Mesenchymal stem cell (in vitro differentiated cells and primary cell): ENCODE measurements around the gene SPON2.
A peak's percentile ranks its signal among the peaks of the same experiment; 100 is the strongest.

ENCODE experiments used
- DNase-seq: peaks from one replicate; pipeline ENCODE4 v3.0.0-alpha.2; 2013
- H2AFZ ChIP-seq: one replicate; pipeline ENCODE4 v1.6.1; 2013; ENCODE audit warnings: low read depth, mild to moderate bottlenecking, control low read depth, inconsistent platforms, low read length, moderate library complexity
- H2AK5ac ChIP-seq: 2 replicates; pipeline ENCODE4 v1.6.1; 2013; ENCODE audit warnings: low read length, moderate library complexity, mild to moderate bottlenecking, inconsistent platforms; ENCODE audit not compliant: severe bottlenecking
- H2BK120ac ChIP-seq: one replicate; pipeline ENCODE4 v1.6.1; 2013; ENCODE audit warnings: low read depth, mild to moderate bottlenecking, inconsistent platforms, low read length, moderate library complexity
- H2BK12ac ChIP-seq, 2 experiments: one replicate each; pipeline ENCODE4 v1.6.1; 2013; ENCODE audit warnings: inconsistent platforms in 2 of 2, low read length in 2 of 2, mild to moderate bottlenecking in 2 of 2, moderate library complexity in 2 of 2, control low read depth in 1 of 2
- H2BK15ac ChIP-seq: one replicate; pipeline ENCODE4 v1.6.1; 2013; ENCODE audit warnings: mild to moderate bottlenecking, low read depth, inconsistent platforms; ENCODE audit not compliant: poor library complexity, severe bottlenecking
- H2BK5ac ChIP-seq: 2 replicates; pipeline ENCODE4 v1.6.1; 2013; ENCODE audit warnings: low read depth, mild to moderate bottlenecking, low read length, control low read depth, inconsistent platforms; ENCODE audit not compliant: poor library complexity, severe bottlenecking
- H3K14ac ChIP-seq, 2 experiments: one replicate each; pipeline ENCODE4 v1.6.1; 2013; ENCODE audit warnings: inconsistent platforms in 2 of 2, low read length in 2 of 2, control low read depth in 1 of 2, mild to moderate bottlenecking in 1 of 2, moderate library complexity in 1 of 2
- H3K18ac ChIP-seq, 2 experiments: one replicate each; pipeline ENCODE4 v1.6.1; 2013; ENCODE audit warnings: inconsistent platforms in 2 of 2, low read length in 2 of 2, control low read depth in 1 of 2, low read depth in 1 of 2, mild to moderate bottlenecking in 1 of 2
- H3K23ac ChIP-seq, 2 experiments: one replicate each; pipeline ENCODE4 v1.6.1; 2013; ENCODE audit warnings: inconsistent platforms in 2 of 2, low read length in 2 of 2, mild to moderate bottlenecking in 2 of 2, moderate library complexity in 2 of 2, control low read depth in 1 of 2
- H3K27ac ChIP-seq: 2 replicates; pipeline ENCODE4 v1.5.1; 2013; ENCODE audit warnings: mild to moderate bottlenecking, moderate library complexity, low read length, control low read depth, inconsistent platforms; ENCODE audit not compliant: poor library complexity, severe bottlenecking
- H3K27me3 ChIP-seq, 2 experiments: 2 replicates each; pipeline versions ENCODE4 v1.6.1 to v1.7.0; 2013; ENCODE audit warnings: low read length in 2 of 2, mild to moderate bottlenecking in 2 of 2, moderate library complexity in 2 of 2, control low read depth in 1 of 2, inconsistent platforms in 1 of 2; ENCODE audit not compliant: control insufficient read depth in 1 of 2, insufficient read depth in 1 of 2
- H3K36me3 ChIP-seq, 2 experiments: 2 replicates each; pipeline versions ENCODE4 v1.6.1 to v1.7.0; 2013; ENCODE audit warnings: low read length in 2 of 2, control low read depth in 1 of 2, inconsistent platforms in 1 of 2, low read depth in 1 of 2, mild to moderate bottlenecking in 1 of 2; ENCODE audit not compliant: insufficient read depth in 2 of 2, control insufficient read depth in 1 of 2
- H3K4ac ChIP-seq, 2 experiments: one replicate each; pipeline ENCODE4 v1.6.1; 2013; ENCODE audit warnings: inconsistent platforms in 2 of 2, low read length in 2 of 2, mild to moderate bottlenecking in 2 of 2, moderate library complexity in 2 of 2, control low read depth in 1 of 2, low read depth in 1 of 2
- H3K4me1 ChIP-seq: 2 replicates; pipeline ENCODE4 v1.6.1; 2013; ENCODE audit warnings: low read depth, low read length, control low read depth; ENCODE audit not compliant: control insufficient read depth, insufficient read depth
- H3K4me2 ChIP-seq: 2 replicates; pipeline ENCODE4 v1.6.1; 2013; ENCODE audit warnings: low read length, mild to moderate bottlenecking, inconsistent platforms; ENCODE audit not compliant: poor library complexity, severe bottlenecking
- H3K4me3 ChIP-seq, 2 experiments: 2 replicates each; pipeline versions ENCODE4 v1.5.1 to v1.7.0; 2013; ENCODE audit warnings: low read length in 2 of 2, mild to moderate bottlenecking in 2 of 2, control low read depth in 1 of 2, low read depth in 1 of 2; ENCODE audit not compliant: insufficient read depth in 1 of 2
- H3K79me1 ChIP-seq: replicated peaks from 2 replicates; pipeline ENCODE4 v1.6.1; 2013; ENCODE audit warnings: mild to moderate bottlenecking, control low read depth, low read length, inconsistent platforms; ENCODE audit not compliant: poor library complexity, severe bottlenecking
- H3K9ac ChIP-seq: 2 replicates; pipeline ENCODE4 v1.7.0; 2013; ENCODE audit warnings: mild to moderate bottlenecking, low read length, moderate library complexity
- H3K9me3 ChIP-seq: 2 replicates; pipeline ENCODE4 v1.7.0; 2013; ENCODE audit warnings: mild to moderate bottlenecking, low read length; ENCODE audit not compliant: control insufficient read depth
- H4K8ac ChIP-seq: one replicate; pipeline ENCODE4 v1.6.1; 2013; ENCODE audit warnings: inconsistent platforms, mild to moderate bottlenecking, low read length, moderate library complexity
- H4K91ac ChIP-seq: one replicate; pipeline ENCODE4 v1.6.1; 2013; ENCODE audit warnings: mild to moderate bottlenecking, low read length, inconsistent platforms
- WGBS: methylation state at CpG from one replicate; pipeline ENCODE4 v1.1.7; 2013; ENCODE audit warnings: mixed read lengths; 5-methylcytosine and 5-hydroxymethylcytosine counted together

Gene SPON2

DNA sequence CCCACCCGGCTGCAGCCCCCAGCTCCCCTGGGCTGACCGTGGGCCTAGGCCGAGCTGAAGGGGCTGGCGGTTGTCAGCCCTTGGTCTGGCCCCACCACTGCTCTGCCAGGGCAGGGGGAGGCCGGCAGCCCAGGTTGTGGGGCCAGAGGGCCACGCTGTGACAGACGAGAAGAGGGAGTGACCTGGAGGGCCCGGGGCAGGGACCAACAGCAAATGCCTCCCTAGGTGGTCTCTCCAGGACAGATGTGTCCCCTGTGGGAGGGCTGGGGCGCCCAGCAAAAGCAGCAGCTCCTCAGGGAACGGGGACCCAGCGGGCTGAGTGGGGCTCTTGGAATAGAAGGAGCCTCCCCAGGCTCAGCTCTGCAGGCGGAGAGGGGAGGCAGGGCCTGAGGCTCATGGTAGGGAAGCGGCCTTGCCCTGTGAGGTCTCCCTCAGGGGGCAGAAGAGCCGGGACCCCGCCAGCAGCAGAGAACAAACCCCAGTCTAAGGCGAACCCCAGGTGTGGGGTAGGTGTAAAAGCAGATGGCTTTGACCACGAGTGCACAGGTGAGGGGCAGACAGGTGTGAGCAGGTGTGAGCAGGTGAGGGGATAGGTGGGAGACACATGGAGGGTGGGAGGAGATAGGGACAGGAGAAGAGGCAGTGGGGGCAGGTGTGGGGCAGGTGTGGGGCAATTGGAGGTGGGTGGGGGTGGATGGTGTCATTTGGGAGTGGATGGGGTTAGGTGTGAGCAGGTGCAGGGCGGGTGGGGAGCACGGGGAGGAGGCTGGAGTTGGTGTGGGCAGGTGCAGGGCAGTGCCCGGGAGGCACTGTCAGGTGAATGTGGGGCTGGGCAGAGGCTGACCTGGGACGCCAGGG lies 34.1 kb upstream of the SPON2 start:
- Histone ChIP-seq H3K27ac (no peak overlapping the region), H3K79me1 (peaks cover 8% of the 10 kb centered on the region), H3K14ac (peak overlapping the region in 1 of 2 experiments; percentile 49), H3K4ac (peak overlapping the region; percentile 75 to 76), H2BK5ac (no peak overlapping the region), H3K4me3 (no peak overlapping the region), H3K23ac (no peak overlapping the region), H3K9me3 (no peaks in the 10 kb centered on the region), H2BK12ac (peak overlapping the region; percentile 76 to 92), H3K36me3 (peaks cover 9 to 49% of the 10 kb centered on the region in 2 experiments), H2AK5ac (no peak overlapping the region), H3K27me3 (no peaks in the 10 kb centered on the region), H3K4me2 (no peak overlapping the region), H3K9ac (no peak overlapping the region), H2AFZ (no peak overlapping the region), H2BK120ac (peak overlapping the region; percentile 78), H4K91ac (peak overlapping the region; percentile 87), H3K18ac (peak overlapping the region; percentile 87), H3K4me1 (peaks cover 75% of the 10 kb centered on the region), H2BK15ac (peak overlapping the region; percentile 96), H4K8ac (peak overlapping the region; percentile 82)
- no peak for DNase-seq
- WGBS: 95% methylated on average over 21 of the region's 21 CpGs

DNA sequence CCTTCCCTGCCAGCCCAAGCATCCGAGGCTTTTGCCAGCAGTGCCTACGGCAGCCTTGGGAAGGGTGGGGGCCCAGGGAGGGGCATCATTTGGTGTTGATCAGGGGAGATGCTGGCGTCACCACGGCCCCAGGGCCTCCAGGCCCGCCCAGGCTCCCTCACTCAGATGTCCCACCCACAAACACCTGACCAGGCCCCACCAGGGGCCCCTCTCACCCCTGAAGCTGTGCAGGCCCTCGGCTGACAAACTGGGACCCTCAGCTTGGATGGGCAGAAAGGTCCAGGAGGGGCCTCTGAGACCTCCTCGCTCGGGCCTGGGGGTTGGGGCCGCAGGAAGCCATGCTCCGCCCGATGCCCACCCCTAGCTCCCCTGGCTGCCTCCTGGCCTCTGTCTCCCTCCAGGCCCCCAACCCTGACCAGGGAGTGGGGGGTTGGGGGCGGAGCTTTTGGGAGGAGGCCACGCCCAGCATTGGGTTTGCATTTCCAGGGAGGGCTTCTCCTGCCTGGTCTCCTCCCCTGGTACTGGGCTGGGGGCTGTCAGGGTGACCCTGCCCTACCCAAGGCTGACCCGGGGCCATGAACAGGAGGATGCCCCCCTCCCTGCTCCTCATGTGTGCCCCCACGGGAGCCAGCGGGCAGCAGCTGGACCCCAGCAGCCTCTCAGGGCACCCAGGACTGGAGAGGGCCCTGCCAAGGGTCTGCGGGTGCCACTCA lies 33.4 kb upstream of the SPON2 start:
- no peak overlapping the region for H2AFZ ChIP-seq
- H3K79me1 ChIP-seq: peaks cover 9% of the 10 kb centered on the region
- H3K27me3 ChIP-seq: no peaks in the 10 kb centered on the region
- H3K4me2 ChIP-seq: no peak overlapping the region
- H3K23ac ChIP-seq: no peak overlapping the region
- H2AK5ac ChIP-seq: peak overlapping the region; percentile 7
- no peak overlapping the region for H3K9ac ChIP-seq
- 96% methylated on average over 11 of the region's 17 CpGs for WGBS
- H2BK15ac ChIP-seq: peak overlapping the region; percentile 96
- peak overlapping the region; percentile 75 to 76 for H3K4ac ChIP-seq
- H3K4me3 ChIP-seq: no peak overlapping the region
- H3K14ac ChIP-seq: peak overlapping the region in 1 of 2 experiments; percentile 49
- peaks cover 77% of the 10 kb centered on the region for H3K4me1 ChIP-seq
- peak overlapping the region; percentile 87 for H3K18ac ChIP-seq
- DNase-seq: no peak
- H4K91ac ChIP-seq: peak overlapping the region; percentile 87
- H3K27ac ChIP-seq: no peak overlapping the region
- no peak overlapping the region for H2BK5ac ChIP-seq
- no peaks in the 10 kb centered on the region for H3K9me3 ChIP-seq
- H2BK120ac ChIP-seq: peak overlapping the region; percentile 78
- peak overlapping the region; percentile 82 for H4K8ac ChIP-seq
- peaks cover 1 to 41% of the 10 kb centered on the region in 2 experiments for H3K36me3 ChIP-seq
- peak overlapping the region; percentile 76 to 92 for H2BK12ac ChIP-seq

DNA sequence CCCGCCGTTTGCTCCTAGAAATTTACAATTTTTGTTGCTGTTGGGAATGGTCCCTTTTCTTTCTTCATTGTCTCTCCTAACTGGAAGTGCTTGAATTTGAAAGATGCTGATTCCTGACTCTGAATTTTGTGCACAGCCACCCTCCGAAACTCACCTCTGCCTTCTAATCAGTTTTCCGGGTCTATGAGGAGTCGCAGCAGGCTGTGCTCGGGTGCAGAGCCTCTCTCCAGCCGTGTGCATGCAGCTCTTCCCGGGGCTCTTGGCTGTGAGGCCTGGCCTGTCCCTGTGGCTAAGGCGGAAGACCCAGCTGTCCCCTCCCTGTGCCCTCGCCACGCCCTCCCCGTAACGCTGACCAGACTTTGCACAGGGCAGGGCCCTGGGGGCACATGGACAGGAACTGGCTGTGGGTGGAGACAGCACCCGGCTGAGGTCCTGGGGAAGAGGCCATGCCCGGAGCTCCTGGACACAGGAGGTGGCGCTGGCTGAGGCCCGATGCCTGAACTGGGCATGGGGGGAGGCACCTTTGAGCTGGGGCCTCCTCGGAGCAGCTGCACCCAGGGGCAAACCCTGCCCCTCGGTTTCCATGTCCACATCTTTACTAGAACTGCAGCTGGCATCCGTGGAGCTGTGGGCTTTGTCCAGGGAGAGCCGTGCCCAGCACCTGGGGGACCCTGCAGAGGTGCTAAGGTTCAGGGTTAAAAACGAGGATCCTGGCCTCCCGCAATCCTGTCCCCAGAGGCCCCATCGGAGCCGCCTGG lies 32.6 kb upstream of the SPON2 start:
- H3K9me3 ChIP-seq: no peaks in the 10 kb centered on the region
- H3K23ac ChIP-seq: no peak overlapping the region
- DNase-seq: no peak
- no peak overlapping the region for H2AFZ ChIP-seq
- H2BK12ac ChIP-seq: peak overlapping the region; percentile 95 to 96
- H3K27ac ChIP-seq: no peak overlapping the region
- H3K18ac ChIP-seq: peak overlapping the region; percentile 87 to 93
- H3K36me3 ChIP-seq: peaks cover 0 to 34% of the 10 kb centered on the region in 2 experiments
- H4K8ac ChIP-seq: peak overlapping the region; percentile 85
- H3K14ac ChIP-seq: peak overlapping the region in 1 of 2 experiments; percentile 12
- peaks cover 76% of the 10 kb centered on the region for H3K4me1 ChIP-seq
- peaks cover 5% of the 10 kb centered on the region for H3K79me1 ChIP-seq
- no peak overlapping the region for H2BK5ac ChIP-seq
- peak overlapping the region; percentile 76 for H2AK5ac ChIP-seq
- H3K4me3 ChIP-seq: no peak overlapping the region
- H3K4me2 ChIP-seq: no peak overlapping the region
- peak overlapping the region; percentile 78 for H2BK120ac ChIP-seq
- H4K91ac ChIP-seq: peak overlapping the region; percentile 48
- peak overlapping the region; percentile 9 for H2BK15ac ChIP-seq
- H3K27me3 ChIP-seq: no peaks in the 10 kb centered on the region
- H3K9ac ChIP-seq: no peak overlapping the region
- WGBS: 84% methylated on average over 23 of the region's 25 CpGs
- peak overlapping the region; percentile 10 to 86 for H3K4ac ChIP-seq
